ENCODE measurements around the gene NT5C2.
"Not testable (repeated sequence)": the region's sequence is repeated elsewhere in the genome, so short reads cannot be mapped to it uniquely, and the experiment has no call there.

NT5C2 gene

GRCh38 chr10:103082683-103083082, 110.4 kb downstream of the NT5C2 start:
- DNase-seq = no peak

GRCh38 chr10:103080891-103081581, 112.0 kb downstream of the NT5C2 start:
- no peak for DNase-seq

GRCh38 chr10:103079946-103080345, 113.1 kb downstream of the NT5C2 start:
- no peak for DNase-seq

GRCh38 chr10:103079100-103079499, 114.0 kb downstream of the NT5C2 start:
- no peak for DNase-seq

- no peak for DNase-seq
Observed at GRCh38 chr10:103078676-103079075, 114.4 kb downstream of the NT5C2 start.

GRCh38 chr10:103078309-103078615, 114.8 kb downstream of the NT5C2 start:
- no peak for DNase-seq

GRCh38 chr10:103077491-103078308, 115.4 kb downstream of the NT5C2 start:
- no peak for DNase-seq

- DNase-seq = no peak
Observed at GRCh38 chr10:103077020-103077419, 116.1 kb downstream of the NT5C2 start.

- no peak for DNase-seq
Observed at GRCh38 chr10:103072891-103073290, 120.2 kb downstream of the NT5C2 start.

- no peak for DNase-seq
Observed at GRCh38 chr10:103072276-103072675, 120.8 kb downstream of the NT5C2 start.

- peak; percentile 77 for DNase-seq
Observed at GRCh38 chr10:103069453-103070331, 123.4 kb downstream of the NT5C2 start.

- DNase-seq = no peak
Observed at GRCh38 chr10:103067956-103068355, 125.1 kb downstream of the NT5C2 start.

- DNase-seq = no peak
Observed at GRCh38 chr10:103067484-103067883, 125.6 kb downstream of the NT5C2 start.

- DNase-seq = not testable (repeated sequence)
Observed at GRCh38 chr10:103067099-103067477, 126.0 kb downstream of the NT5C2 start.

GRCh38 chr10:103066141-103067098, 126.7 kb downstream of the NT5C2 start:
- DNase-seq = no peak

- no peak for DNase-seq
Observed at GRCh38 chr10:103064956-103065355, 128.1 kb downstream of the NT5C2 start.

- no peak for DNase-seq
Observed at GRCh38 chr10:103062854-103063590, 130.1 kb downstream of the NT5C2 start.

- DNase-seq = no peak
Observed at GRCh38 chr10:103060575-103060974, 132.5 kb downstream of the NT5C2 start.

- DNase-seq = no peak
Observed at GRCh38 chr10:103058034-103058433, 135.0 kb downstream of the NT5C2 start.

GRCh38 chr10:103055105-103055504, 138.0 kb downstream of the NT5C2 start:
- no peak for DNase-seq

GRCh38 chr10:103054621-103055020, 138.5 kb downstream of the NT5C2 start:
- DNase-seq = no peak
